Activated CD8-positive, alpha-beta memory T cell treated with anti-CD3 and anti-CD28 coated beads, Interleukin-2, amount 50 U/mL, for 48 hours (primary cell): ENCODE data around the gene CLDN9.

ENCODE experiments used
- DNase-seq: peaks from one replicate; pipeline ENCODE4 v3.0.0-alpha.2; 2020

The CLDN9 gene

DNA sequence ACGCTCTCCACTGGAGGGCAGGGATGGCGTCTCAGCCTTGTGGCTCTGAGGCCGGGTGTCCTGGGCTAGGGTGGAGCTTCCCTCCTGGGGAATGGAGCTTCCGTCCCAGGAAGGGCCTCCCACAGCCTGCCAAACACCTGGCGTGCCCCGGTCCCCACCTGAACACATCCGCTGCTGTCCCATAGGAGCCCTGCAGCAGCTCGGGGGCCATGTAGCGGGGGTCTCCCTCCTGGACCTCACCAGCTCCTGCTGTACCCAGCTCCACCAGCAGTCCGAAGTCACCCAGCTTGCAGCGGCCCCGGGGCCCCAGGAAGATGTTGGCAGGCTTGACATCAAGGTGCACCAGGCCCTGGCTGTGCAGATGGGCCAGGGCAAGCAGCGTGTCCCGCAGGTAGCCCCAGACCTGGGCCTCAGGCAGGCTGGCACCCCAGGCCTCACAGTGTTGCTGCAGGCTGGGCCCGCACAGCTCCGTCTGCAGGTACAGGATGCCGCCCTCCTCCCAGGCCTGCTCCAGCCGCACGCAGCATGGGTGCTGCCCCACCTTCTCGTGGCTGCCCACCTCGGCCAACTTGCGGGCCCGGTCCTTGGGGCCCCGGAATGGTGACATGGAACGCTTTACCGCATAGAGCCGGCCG is 37.4 kb upstream of the CLDN9 start:
- DNase-seq, result no peak

DNA sequence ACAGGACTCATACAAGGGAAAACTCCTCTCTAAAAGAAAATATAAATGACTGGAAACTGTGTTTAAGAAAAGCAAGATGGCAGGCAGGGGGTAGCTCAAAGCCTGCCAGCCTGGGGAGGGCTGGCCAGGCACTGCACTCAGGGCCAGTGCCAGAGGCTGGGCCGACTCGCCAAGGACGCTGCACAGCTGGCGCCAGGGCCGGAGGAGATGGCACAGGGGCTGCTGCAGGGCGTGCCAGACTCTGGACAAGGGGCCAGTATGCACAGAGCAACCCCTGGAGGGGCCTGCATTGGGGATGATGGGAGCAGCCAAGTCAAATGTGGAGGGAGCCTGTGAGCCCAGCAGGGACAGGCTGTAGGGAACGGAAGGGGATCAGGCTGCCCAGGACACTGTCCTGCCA is 36.5 kb upstream of the CLDN9 start:
- no peak for DNase-seq

DNA sequence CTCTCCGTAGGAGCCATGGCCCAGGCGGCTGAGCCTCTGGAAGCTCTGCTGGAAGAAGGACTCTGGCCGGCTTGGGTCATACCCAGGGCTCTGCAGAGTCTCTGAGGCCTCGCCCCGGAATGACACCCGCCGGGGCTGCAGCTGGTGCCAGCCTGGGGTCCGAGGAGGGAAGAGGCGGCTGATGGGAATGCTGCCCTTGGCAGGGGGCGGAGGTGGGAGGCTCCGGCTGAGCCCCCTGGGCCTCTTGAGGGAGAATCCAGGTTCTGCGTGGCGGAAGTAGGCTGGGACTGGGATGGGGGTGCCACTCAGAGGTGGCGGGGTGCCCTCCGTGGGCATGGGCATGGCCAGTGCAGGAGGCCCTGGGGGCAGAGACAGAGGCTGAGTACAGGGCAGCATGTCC is 36.0 kb upstream of the CLDN9 start:
- no peak for DNase-seq

DNA sequence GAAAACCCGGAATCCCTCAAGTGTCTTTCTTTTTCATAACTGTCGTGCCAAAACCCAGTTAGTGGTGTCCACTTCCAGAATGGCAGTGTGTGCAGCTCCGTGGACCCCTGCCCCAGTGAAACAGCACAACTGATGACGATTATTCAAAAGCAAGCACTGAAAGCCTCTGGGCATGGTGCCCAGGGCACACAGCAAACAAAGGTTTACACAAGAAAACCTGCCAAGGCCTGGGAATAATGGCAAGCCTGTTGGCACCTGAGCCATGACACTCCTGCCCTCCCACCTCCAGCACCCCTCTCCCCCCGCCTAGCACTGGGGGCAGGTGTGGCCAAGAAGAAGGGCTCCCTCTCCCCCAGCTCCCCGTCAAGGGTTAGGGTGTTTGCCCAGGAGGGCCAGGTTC is 35.3 kb upstream of the CLDN9 start:
- DNase-seq, result no peak

DNA sequence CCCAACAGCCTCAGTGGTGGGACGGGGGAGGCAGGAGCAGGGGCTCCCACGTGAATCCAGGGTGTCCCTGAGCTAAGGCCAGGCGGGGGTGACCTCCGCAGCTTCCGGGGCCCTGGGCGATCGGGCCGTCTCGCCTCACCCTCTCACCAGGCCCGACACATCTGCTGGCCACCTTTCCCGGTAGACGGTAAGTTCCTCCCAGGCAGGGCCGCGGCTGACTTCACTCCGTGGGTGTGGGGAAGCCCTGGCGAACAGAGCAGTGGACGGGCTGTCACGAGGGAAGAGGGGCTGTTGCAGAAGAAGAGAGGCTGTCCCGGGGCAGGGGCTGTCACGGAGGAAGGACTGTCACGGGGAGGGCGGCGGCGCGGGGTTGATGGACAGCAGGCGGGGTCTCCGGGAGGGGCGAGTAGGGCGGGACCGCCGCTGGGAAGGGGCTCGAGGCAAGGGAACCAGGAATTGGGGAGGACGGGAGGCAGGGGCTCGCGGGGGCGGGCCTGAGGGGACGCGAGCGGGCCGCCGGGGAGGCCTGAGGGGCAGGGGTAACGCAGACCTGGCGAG is 33.0 kb upstream of the CLDN9 start:
- peak; percentile 76 for DNase-seq

DNA sequence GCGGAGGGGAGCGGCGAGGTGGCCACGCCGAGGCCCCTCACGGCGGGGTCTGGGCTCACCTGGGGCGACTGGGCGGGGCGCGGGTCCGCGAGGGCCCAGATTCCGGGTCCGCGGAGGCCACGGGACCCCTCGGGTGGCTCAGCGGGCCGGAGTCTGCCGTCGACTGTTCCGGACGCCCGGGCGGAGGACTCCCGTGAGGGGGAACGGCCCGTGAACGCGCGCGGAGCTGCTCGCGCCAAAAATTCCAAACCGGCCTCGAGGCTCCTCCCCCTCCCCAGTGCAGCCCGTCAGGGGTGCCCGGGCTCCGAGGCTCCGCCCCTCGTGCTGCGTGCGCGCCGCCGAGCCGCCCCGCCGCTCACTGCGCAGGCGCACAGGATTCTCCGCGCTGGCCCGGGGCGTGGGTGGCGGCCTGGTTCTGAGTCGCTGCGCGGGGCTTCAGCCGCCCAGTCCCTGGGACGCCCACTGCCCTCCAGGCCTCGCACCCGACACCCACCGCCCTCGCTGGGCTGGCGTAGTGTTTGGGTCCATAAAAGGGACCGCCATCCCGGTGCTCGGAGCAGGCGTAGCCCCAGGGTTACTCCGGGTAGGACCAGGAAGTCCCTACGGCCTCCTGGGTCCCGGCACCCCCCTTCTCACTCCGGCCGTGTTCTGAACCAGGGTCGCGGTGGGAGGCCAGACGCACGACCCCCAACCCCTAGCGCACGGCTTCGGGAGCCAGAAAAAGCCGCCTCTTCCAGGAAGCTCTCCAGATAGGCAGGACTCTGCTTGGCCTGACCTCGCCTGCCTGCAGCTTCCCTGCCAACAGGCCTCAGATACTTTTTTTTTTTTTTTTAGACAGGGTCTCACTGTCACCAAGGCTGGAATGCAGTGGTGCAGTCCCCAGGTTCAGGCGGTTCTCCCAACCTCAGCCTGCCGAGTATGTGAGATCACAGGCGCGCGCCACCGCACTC is 32.2 kb upstream of the CLDN9 start, which contains the start of gene PKMYT1:
Gene PKMYT1, minus strand, starts transcription at position 220 of the 950 bp plus-strand sequence. CDS start 789 bp downstream, outside the sequence.
- peak; percentile 99 for DNase-seq

DNA sequence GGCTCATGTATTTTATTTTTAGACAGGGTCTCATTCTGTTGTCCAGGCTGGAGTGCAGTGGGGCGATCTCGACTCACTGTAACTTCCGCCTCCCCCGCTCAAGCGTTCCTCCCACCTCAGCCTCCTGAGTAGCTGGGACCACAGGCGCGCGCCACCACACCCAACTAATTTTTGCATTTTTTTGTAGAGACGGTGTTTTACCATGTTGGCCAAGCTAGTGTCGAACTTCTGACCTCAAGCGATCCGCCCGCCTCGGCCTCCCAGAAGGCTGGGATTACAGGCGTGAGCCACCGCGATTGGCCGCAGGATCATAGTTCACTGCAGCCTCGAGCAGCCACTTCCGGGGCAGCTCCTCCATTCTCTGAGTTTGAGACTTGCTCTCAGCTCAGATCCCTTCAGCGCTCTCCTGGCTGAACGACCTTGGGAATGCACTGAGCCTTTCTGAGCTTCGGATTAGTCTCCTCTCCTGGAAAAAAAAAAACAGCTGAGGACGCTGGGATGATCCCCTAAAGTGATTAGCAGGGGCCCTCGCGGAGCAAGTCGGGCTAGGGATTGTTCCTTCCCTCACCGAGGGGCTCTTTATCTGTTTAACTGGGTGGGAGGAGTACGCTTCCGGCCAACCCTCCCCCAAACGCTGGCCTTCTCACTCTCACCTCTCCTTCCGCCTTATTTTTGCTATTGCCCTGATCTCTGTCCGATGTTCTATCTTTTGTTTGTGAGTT is 31.4 kb upstream of the CLDN9 start:
- no peak for DNase-seq

DNA sequence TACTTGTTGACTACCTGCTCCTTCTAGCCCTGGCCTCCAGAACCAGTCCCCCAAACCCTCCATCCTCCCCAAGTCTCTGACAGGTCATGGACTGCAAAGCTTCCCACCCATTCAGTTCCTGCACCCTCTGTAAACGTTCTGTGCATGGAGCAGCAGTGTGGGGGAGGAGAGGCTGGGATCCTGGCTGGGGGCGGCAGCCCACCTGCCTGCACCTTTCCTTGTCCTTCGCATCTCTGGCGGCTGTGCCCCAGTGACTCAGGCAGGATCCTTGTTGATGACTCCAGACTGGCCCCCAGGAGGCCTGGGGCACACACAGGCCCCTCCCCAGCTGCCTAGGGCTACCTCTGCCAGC is 30.8 kb upstream of the CLDN9 start:
- DNase-seq, result no peak

DNA sequence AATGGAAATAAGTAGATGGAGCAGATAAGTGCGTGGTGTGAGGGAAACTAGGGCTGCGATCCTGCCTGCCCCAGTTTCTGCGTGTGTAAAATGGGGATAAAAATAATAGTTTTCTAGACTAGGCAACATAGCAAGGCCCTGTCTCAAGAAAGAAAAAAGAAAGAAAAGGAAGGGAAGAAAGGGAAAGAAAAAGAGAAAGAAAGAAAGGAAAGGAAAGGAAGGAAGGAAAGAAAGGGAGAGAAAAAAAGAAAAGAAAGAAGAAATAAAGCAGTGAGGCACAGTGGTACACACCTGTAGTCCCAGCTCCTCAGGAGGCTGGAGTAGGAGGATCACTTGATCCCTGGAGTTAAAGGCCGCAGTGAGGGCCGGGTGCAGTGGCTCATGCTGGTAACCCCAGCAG is 30.3 kb upstream of the CLDN9 start:
- no peak for DNase-seq

DNA sequence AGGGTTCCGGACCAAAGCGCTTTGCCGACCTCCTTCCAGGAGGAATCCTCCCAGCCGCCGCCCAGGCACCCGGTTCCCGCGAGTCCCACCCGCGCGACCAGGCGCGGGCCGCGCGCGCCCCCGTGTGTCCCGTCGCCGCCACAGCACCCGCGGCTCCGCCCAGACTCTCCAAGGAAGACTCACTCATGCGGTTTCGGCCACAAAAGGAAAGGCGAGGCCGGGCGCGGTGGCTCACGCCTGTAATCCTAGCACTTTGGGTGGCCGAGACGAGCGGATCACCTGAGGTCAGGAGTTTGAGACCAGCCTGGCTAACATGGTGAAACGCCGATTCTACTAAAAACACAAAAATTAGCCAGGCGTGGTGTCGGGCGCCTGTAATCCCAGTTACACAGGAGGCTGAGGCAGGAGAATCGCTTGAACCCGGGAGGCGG is 29.0 kb upstream of the CLDN9 start:
- DNase-seq, result peak; percentile 93

DNA sequence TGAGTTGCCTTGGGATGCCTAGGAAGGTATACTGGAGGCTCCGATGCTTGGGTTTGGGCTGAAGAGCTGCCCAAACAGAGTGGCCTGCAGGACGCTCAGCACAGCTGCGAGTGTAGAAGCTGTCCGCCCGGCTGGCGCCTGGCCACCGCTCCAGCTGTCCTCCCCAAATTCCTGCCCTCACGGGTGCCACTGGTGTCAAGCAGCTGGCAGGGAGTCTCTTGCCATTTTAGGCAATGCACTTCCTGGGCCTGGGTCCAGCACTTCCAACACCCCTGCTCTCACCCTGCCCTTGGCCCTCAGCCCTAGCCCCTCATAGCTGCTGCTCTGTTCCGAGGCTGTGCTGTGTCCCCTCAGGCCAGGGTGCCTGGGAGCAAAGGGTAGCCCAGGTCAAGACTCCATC is 27.3 kb upstream of the CLDN9 start:
- no peak for DNase-seq

DNA sequence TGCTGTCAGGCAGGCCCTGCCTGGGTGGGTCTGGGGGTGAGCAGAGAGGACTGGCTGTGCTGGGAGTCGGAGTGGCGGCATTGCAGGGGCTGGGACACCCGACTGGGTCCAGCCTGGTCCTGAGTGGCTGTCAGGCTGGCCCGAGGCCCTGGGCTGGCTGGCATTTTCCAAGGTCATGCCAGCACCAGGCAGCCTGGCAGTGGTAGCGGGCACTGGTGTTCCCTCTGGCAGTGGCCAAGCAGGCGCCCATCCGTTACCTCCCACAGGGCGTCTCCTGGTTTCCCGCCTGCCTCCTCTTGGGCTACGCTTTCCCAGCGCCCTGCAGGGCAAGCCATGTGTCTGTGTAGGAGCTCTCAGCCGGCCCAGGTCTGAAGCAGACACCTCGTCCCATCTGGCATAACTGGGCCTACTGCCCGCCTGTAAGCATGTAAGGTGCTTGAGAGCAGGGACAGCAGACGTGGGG is 26.8 kb upstream of the CLDN9 start:
- DNase-seq, result no peak

DNA sequence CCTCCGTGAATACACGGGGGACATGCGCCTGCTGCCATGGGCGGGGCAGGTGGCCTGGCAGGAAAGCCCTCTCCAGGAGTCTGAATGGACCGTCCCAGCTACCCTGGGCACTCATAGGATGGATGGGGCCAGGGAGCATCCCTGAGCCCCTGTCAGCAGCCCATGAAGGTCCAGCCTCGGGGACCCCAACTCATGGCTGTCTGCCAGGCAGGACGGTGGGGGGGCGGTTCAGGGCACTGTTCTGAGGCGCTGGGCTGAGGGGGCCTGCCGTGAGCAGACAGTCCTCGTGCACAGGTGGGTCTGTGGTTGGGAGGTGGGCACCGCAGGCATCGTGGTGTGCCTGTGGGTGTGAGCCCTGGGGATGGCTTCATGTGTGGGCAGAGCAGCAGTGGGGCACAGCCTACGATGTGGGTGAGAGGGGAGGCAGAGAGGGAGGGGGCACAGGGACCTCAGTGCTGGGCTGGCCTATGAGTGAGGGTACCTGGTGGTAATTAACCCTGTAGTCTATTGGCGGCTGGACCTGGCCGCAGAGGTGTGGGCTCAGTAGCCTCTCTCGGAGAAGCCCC is 26.0 kb upstream of the CLDN9 start:
- no peak for DNase-seq

DNA sequence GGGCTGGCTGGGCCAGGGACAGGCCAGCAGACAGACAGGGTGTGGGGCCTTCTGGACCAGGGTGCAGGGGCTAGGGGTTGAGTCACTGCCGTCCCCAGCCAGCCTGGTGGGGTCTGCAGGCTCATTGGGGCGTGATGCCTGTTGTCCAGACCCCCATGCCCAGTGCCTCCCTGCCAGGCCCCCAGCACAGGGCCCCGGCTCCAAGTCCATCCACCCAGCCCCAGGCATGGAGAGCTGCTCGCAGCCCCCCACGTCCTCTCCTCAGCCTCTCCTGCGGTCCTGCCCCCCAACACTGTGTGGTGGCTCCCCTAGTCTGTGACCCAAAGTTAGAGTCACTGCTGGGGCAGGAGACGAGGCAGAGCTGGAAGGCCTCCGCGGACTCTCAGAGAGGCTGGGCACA is 25.4 kb upstream of the CLDN9 start:
- DNase-seq, result no peak

DNA sequence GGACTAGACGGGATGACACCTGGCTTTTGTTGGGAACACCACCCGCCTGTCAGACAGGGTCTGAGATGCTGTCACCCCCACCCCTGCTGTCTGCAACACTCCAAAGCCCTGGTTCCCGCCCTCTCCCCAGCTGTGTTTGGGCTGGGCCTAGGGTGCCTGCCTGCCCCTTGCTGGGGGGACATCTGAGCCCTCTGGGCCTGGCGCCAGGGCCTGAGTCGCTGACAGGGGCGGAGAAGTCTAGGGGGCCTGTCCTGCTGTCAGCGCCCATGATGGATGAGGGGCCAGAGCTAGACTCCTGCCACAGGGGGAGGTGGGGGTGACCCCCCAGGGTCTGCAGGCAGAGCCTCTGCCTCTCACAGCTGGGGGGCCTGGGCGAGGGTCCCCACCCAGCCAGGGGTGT is 24.9 kb upstream of the CLDN9 start:
- DNase-seq, result no peak

DNA sequence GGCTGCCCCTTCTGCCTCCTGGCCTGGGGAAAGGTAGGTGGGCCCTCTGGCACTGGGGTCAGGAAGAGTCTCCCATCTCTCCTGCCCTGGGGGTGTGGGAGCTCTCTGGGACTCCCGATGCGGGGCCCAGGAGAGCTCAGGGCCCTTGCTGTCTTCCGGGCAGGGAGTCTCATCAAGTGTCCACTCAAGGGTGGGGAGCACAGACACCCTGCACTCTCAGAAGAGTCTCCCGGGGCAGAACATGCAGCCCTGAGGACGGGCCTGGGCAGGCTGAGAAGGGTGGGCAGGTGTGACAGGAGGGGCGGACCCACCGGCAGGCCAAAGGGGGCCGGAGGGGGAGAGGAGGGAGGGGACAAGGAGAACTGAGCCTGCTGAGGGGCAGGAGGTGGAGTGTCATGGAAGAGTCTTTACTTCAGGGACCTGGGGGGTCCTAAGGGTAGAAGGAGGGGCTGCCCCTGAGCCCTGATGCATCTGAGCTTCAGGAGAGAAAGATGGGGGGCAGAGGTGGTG is 24.1 kb upstream of the CLDN9 start:
- DNase-seq, result no peak

DNA sequence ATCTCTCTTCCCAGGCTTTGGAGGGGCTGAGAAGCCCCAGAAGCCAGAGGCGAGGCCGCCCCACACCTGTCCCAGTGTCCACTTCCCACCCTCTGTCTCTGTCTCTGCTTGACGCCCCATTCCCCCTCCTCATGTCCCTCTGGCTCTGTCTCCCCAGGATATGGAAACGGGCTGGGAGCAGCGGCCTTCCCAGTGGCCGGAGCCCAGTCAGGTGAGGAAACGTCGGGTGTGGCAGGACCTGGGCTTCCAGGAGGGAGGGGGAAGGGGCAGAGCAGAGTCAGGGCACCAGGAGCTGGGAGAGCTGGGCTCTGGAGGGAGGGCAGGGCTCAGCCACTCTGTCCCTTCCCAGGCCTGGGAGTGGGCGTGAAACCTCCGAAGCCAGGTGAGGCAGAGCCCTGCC is 21.8 kb upstream of the CLDN9 start:
- DNase-seq, result no peak

DNA sequence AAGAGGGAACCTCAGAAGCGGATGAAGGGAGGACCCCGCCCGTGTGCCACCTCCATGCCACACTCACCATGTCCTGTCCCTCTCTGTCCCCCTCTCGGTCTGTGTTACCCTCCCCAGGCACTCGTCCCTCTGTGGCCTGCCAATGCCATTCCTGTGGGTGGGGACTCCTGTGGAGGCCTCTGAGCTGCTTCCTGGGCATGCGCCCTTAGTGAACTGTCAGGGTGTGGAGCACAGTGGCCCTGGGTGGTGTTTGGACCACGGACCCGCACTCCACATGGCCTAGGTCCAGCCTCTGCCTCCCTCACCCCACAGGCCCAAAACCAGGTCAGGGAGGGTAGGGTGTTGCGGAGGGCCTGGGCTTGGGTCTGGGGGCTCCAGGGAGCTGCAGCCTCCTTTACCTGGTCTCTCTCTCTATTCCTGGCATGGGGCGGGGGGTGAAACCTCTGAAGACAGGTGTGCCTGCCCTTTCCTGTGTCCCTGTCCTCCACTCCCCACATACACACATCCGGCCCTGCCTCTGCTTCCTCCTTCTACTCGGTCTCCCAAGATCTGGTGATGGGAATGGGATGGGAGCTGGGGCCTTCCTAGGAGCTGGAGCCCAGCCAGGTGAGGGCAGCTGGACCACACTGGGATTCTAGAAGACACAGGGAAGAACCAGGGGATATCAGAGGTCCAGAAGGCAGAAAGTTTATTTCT is 21.0 kb upstream of the CLDN9 start:
- DNase-seq, result no peak

DNA sequence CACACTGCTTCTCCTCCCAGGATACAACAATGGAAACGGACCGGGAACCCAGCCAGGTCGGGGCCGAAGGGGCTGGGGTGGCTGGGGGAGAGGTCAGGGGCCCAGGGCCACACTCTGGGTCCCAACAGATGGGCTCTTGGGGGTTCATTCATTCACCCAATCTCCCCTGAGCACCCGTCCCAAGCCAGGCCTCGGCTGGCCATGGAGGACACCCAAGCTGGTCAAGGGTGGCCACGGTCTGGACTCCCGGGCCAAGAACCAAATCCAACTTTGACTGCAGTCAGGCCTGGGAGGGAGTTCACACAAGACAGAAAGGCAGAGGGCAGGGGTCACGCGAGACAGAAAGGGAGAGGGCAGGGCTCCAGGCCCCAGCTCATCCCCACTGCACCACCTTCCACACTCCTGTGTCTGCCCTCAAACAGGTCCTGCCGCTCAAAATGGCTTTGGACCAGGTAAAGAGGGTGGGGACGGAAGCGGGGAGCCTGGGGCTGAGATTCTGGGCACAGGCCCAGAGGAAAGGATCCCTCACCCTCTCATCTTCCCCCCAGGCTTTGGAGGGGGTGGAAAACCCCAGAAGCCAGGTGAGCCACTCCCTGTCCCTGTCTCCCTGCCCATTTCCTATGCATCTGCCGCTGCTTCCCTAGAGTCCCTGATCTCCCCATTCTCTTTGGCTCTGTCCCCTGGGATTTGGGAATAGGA is 20.2 kb upstream of the CLDN9 start:
- DNase-seq, result no peak

DNA sequence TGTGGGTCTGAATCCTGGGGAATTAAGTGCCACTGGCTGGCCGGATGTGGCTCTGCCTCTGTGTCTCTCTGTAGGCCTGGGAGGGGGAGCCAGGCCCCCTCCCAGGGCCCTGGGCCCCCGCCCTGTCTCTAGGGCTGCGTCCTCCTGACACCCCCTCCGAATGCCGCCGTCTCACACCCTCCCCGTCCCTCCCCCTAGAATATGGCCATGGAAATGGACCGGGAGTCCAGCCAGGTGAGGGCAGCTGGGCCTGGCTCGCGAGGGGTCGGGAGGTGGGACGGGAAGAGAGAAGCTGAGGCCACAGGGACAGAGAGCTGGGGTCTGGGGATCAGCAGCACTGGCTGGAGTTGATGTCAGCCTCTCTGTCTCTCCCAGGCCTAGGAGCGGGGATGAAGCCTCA is 16.4 kb upstream of the CLDN9 start:
- no peak for DNase-seq

DNA sequence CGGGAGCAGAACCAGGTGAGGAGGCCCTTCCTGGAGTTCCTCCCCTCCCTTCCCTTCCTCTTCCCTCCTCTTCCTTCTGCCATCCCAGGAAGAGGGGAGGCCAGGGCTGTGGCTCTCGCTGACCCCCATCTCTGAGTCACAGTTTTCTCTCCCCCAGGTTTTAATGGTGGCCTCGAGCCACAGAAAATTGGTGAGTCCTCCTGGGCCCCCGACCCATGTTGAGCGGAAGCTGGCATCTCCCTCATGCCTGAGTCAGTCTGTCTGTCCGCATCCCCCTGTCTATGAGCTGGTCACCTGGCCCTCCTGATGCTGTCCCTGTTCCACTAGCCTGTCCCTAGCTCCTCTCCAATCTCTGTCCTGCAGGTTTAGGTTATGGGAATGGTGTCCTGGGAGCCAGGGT is 12.8 kb upstream of the CLDN9 start:
- DNase-seq, result no peak
